HepG2 (cell line): ENCODE data around the gene PANK2. TPM values are rescaled to one million over a fixed set of nuclear protein-coding genes. Genes with fewer than 3 reads are reported as not detected.
A peak's percentile ranks its signal among the peaks of the same experiment; 100 is the strongest.

Experiments
- ARHGAP35 ChIP-seq: sonication (generic); formaldehyde crosslinking; IDR thresholded peaks from 2 replicates; pipeline ENCODE4 v1.9.0; 2022; ENCODE audit warnings: mild to moderate bottlenecking, inconsistent platforms, moderate library complexity, missing genetic modification reagents, borderline replicate concordance
- ATF3 ChIP-seq: sonication (generic); formaldehyde crosslinking; IDR thresholded peaks from 2 replicates; pipeline ENCODE4 v1.4.0; 2020; ENCODE audit warnings: missing genetic modification reagents
- CC2D1A ChIP-seq: sonication (generic); formaldehyde crosslinking; IDR thresholded peaks from 2 replicates; pipeline ENCODE4 v1.8.1; 2023; ENCODE audit warnings: mild to moderate bottlenecking, missing genetic modification reagents
- GATAD2A ChIP-seq: IDR thresholded peaks from 2 replicates; pipeline ENCODE4 v1.6.1; 2016
- HDAC6 ChIP-seq: fragments of 200-600 bp; sonication (generic); IDR thresholded peaks from 2 replicates; pipeline ENCODE4 v1.7.0; 2017; ENCODE audit warnings: mild to moderate bottlenecking, antibody characterized with exemption, low read length, low read depth
- JARID2 ChIP-seq: sonication (generic); formaldehyde crosslinking; IDR thresholded peaks from 2 replicates; pipeline ENCODE4 v1.8.1; 2023; ENCODE audit warnings: missing genetic modification reagents, inconsistent platforms; ENCODE audit not compliant: insufficient replicate concordance
- KDM2A ChIP-seq: sonication (generic); formaldehyde crosslinking; IDR thresholded peaks from 2 replicates; pipeline ENCODE4 v1.4.0; 2020; ENCODE audit warnings: low read depth, missing genetic modification reagents, borderline replicate concordance
- KLF16 ChIP-seq, 2 experiments: sonication (generic) in 1 of 2; formaldehyde crosslinking in 1 of 2; IDR thresholded peaks; 2 replicates each; pipeline versions ENCODE4 v1.6.1 to v1.8.0; 2016 to 2023; ENCODE audit warnings: missing genetic modification reagents in 2 of 2, missing compliant biosample characterization in 1 of 2
- LCORL ChIP-seq, 2 experiments: fragments of 450-650 bp in 1 of 2; sonication (generic) in 1 of 2; formaldehyde crosslinking in 1 of 2; IDR thresholded peaks; 2 replicates each; pipeline versions ENCODE4 v1.5.0 to v1.6.1; 2017 to 2020; ENCODE audit warnings: antibody characterized with exemption in 1 of 2, missing genetic modification reagents in 1 of 2
- NR1H2 ChIP-seq: sonication (generic); formaldehyde crosslinking; IDR thresholded peaks from 2 replicates; pipeline ENCODE4 v1.8.1; 2022; ENCODE audit warnings: low read depth, missing genetic modification reagents, borderline replicate concordance
- RXRB ChIP-seq: IDR thresholded peaks from 2 replicates; pipeline ENCODE4 v1.6.1; 2016; ENCODE audit warnings: borderline replicate concordance, missing genetic modification reagents, missing compliant biosample characterization
- SKI ChIP-seq: fragments of 450-650 bp; IDR thresholded peaks from one replicate; pipeline ENCODE4 v1.6.1; 2018; ENCODE audit warnings: mild to moderate bottlenecking; ENCODE audit not compliant: partially characterized antibody
- ZBTB21 ChIP-seq: sonication (generic); formaldehyde crosslinking; IDR thresholded peaks from 2 replicates; pipeline ENCODE4 v1.4.0; 2020; ENCODE audit warnings: missing genetic modification reagents
- ZBTB8A ChIP-seq: sonication (generic); formaldehyde crosslinking; IDR thresholded peaks from 2 replicates; pipeline ENCODE4 v1.4.0; 2020; ENCODE audit warnings: mild to moderate bottlenecking, low read depth, missing genetic modification reagents, borderline replicate concordance
- ZFP90 ChIP-seq: sonication (generic); formaldehyde crosslinking; IDR thresholded peaks from 2 replicates; pipeline ENCODE4 v1.8.0; 2022; ENCODE audit warnings: missing genetic modification reagents, mild to moderate bottlenecking, inconsistent platforms, borderline replicate concordance
- ZNF24 ChIP-seq: fragments of 450-650 bp; IDR thresholded peaks from 2 replicates; pipeline ENCODE4 v1.6.1; 2017; ENCODE audit warnings: antibody characterized with exemption, mild to moderate bottlenecking
- ZNF263 ChIP-seq: sonication (generic); formaldehyde crosslinking; IDR thresholded peaks from 2 replicates; pipeline ENCODE4 v1.4.0; 2020; ENCODE audit warnings: missing genetic modification reagents
- ZNF317 ChIP-seq: sonication (generic); formaldehyde crosslinking; IDR thresholded peaks from 2 replicates; pipeline ENCODE4 v1.5.0; 2020; ENCODE audit warnings: mild to moderate bottlenecking, missing genetic modification reagents
- ZNF335 ChIP-seq: sonication (generic); formaldehyde crosslinking; IDR thresholded peaks from 2 replicates; pipeline ENCODE4 v1.4.0; 2020; ENCODE audit warnings: missing genetic modification reagents
- ZNF577 ChIP-seq: sonication (generic); formaldehyde crosslinking; IDR thresholded peaks from 2 replicates; pipeline ENCODE4 v1.4.0; 2020; ENCODE audit warnings: mild to moderate bottlenecking, low read depth, missing genetic modification reagents, borderline replicate concordance
- ZNF704 ChIP-seq: sonication (generic); formaldehyde crosslinking; IDR thresholded peaks from 2 replicates; pipeline ENCODE4 v1.8.1; 2023; ENCODE audit warnings: mild to moderate bottlenecking, inconsistent platforms, moderate library complexity, missing genetic modification reagents, borderline replicate concordance
- ZNF724P ChIP-seq: sonication (generic); formaldehyde crosslinking; IDR thresholded peaks from 2 replicates; pipeline ENCODE4 v1.8.0; 2022; ENCODE audit warnings: missing genetic modification reagents, borderline replicate concordance
- ZNF746 ChIP-seq: sonication (generic); formaldehyde crosslinking; IDR thresholded peaks from 2 replicates; pipeline ENCODE4 v1.8.0; 2022; ENCODE audit warnings: mild to moderate bottlenecking, missing genetic modification reagents
- polyA plus RNA-seq, 8 experiments: library from polyadenylated mRNA; depleted of rRNA in 3 of 8; stranded (reverse) in 7 of 8; unstranded in 1 of 8; fragments of >200 nt; fragmentation: Illumina TruSeq in 4 of 8; extraction: Trizol in 4 of 8; gene quantifications; 2 replicates each; pipeline versions ENCODE4 v1.2.1 to v1.2.3, GENCODE V29; 2011 to 2016; ENCODE audit warnings: low read depth in 4 of 8, missing spikeins in 1 of 8, mixed read lengths in 1 of 8; ENCODE audit not compliant: insufficient read depth in 1 of 8
- total RNA-seq, 5 experiments: library from RNA; depleted of rRNA; stranded (reverse); fragments of >200 nt; fragmentation: Illumina TruSeq; extraction: Trizol; gene quantifications; 2 replicates each; pipeline ENCODE4 v1.2.3, GENCODE V29; 2016; ENCODE audit warnings: low read depth in 1 of 5
- TF ChIP-seq, protein P1 (sequence below): IDR thresholded peaks from 2 replicates; pipeline ENCODE4 v1.6.1; 2016
- TF ChIP-seq, protein P2 (sequence below): sonication (generic); formaldehyde crosslinking; IDR thresholded peaks from 2 replicates; pipeline ENCODE4 v1.5.1; 2020; ENCODE audit warnings: mild to moderate bottlenecking, missing genetic modification reagents, borderline replicate concordance

The PANK2 gene
- total and polyA plus RNA-seq, 2 of the 13 experiments (the other 11 are each of a cell fraction or from before 2014, with no cell fraction given), result 39.2 to 123 TPM

DNA sequence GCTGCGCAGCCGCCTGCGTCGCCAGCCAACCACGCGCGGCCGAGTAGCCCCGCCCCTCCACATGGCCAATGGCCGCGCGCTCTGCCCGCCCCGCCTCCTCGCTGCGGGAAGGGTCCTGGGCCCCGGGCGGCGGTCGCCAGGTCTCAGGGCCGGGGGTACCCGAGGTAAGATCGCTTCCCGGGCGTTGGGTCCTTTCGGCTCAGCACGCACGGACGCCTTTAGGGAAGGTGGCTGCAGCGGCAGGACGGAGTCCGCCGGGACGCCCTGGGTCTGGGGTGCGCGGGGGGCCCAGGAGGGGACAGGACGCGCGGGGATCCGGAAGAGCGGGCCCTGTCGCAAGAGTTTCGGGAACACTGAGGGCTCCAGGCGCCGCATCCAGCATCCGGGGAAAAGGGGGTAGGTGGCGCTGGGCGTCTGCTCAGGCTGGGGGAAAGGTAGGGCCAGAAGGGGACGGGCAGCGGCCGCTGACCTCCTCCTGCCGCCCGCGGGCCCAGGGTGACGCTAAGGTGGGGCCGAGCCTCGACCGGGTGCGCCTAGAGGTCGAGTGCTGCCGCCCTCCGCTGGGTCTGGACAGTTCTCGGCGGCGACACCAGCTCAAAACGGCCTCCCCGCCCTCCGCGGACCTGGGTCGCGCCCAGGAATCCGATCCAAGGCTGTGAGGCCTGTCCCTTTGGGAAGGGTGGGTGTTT, 42.3 kb upstream of the PANK2 start, which contains the start of gene MAVS (continued):
- TF ChIP-seq ZNF317 (CRISPR knock-in tag), result peak; percentile 75
- peak; percentile 64 for TF ChIP-seq ATF3 (CRISPR knock-in tag)
- TF ChIP-seq KDM2A, result peak; percentile 96
- TF ChIP-seq ZNF704 (CRISPR knock-in tag), result peak; percentile 97
- TF ChIP-seq LCORL (IDR thresholded peaks at IDR 0.05), result 0 out of 2 replicates have a peak, but pooled peaks have one; percentile 59
- TF ChIP-seq LCORL (CRISPR knock-in tag; IDR thresholded peaks at IDR 0.05), result peak; percentile 89
- peak; percentile 78; the same call in 1 of the 2 replicates for TF ChIP-seq ZNF746 (CRISPR knock-in tag)
- peak; percentile 54 for TF ChIP-seq GATAD2A
- TF ChIP-seq NR1H2 (CRISPR knock-in tag), result peak; percentile 90; the same call in 1 of the 2 replicates
- TF ChIP-seq ZNF724P, result no peak
- no peak for TF ChIP-seq HDAC6
- TF ChIP-seq RXRB, result peak; percentile 25
- peak; percentile 59; the same call in 1 of the 2 replicates for TF ChIP-seq ZNF24
- TF ChIP-seq, protein P1, sequence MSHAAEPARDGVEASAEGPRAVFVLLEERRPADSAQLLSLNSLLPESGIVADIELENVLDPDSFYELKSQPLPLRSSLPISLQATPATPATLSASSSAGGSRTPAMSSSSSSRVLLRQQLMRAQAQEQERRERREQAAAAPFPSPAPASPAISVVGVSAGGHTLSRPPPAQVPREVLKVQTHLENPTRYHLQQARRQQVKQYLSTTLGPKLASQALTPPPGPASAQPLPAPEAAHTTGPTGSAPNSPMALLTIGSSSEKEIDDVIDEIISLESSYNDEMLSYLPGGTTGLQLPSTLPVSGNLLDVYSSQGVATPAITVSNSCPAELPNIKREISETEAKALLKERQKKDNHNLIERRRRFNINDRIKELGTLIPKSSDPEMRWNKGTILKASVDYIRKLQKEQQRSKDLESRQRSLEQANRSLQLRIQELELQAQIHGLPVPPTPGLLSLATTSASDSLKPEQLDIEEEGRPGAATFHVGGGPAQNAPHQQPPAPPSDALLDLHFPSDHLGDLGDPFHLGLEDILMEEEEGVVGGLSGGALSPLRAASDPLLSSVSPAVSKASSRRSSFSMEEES (CRISPR knock-in tag), result peak; percentile 60; the same call in 1 of the 2 replicates
- TF ChIP-seq SKI, result no peak
- TF ChIP-seq JARID2 (CRISPR knock-in tag), result peak; percentile 33
- peak in 1 of 2 experiments; percentile 96; a peak in 2 of 4 replicates for TF ChIP-seq KLF16 (CRISPR knock-in tag; IDR thresholded peaks at IDR 0.05)
- no peak for TF ChIP-seq ZBTB21 (CRISPR knock-in tag)
- TF ChIP-seq ARHGAP35 (CRISPR knock-in tag), result peak; percentile 99
- 0 out of 2 replicates have a peak, but pooled peaks have one; percentile 34 for TF ChIP-seq ZNF577
- peak; percentile 70 for TF ChIP-seq ZNF263 (CRISPR knock-in tag)
- TF ChIP-seq ZBTB8A (CRISPR knock-in tag), result peak; percentile 64; the same call in 1 of the 2 replicates
- no peak; the same call in 1 of the 2 replicates for TF ChIP-seq ZFP90 (CRISPR knock-in tag)
- peak; percentile 78; the same call in 1 of the 2 replicates for TF ChIP-seq ZNF335 (CRISPR knock-in tag)
- TF ChIP-seq, protein P2, sequence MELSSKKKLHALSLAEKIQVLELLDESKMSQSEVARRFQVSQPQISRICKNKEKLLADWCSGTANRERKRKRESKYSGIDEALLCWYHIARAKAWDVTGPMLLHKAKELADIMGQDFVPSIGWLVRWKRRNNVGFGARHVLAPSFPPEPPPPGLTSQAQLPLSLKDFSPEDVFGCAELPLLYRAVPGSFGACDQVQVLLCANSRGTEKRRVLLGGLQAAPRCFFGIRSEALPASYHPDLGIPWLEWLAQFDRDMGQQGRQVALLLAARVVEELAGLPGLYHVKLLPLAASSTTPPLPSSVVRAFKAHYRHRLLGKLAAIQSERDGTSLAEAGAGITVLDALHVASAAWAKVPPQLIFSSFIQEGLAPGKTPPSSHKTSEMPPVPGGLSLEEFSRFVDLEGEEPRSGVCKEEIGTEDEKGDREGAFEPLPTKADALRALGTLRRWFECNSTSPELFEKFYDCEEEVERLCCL (CRISPR knock-in tag), result peak; percentile 95
- TF ChIP-seq CC2D1A (CRISPR knock-in tag), result no peak
